ENCODE data around the gene KLHL6. TPM values are rescaled to one million over a fixed set of nuclear protein-coding genes. Genes with fewer than 3 reads are reported as not detected.

KLHL6 gene
- total RNA-seq, 1 donor from 2014 or later, result 0.11 TPM

- H3K9me3 Mint-ChIP-seq (ENCODE audit: unreplicated experiment), result peaks cover 5% of the 10 kb centered on the region
- peaks cover 5% of the 10 kb centered on the region for H3K9me3 ChIP-seq (ENCODE audit: insufficient read depth, low read depth, low read length)
These were observed 95.1 kb downstream of the KLHL6 start for GRCh38 chr3:183460081-183461055.

GRCh38 chr3:183455089-183455488 is 100.4 kb downstream of the KLHL6 start:
- H3K4me2 ChIP-seq (ENCODE audit: low read length), result peak overlapping the region; percentile 52
- Mint-ChIP-seq H3K36me3 (ENCODE audit: low read depth, unreplicated experiment) (peaks cover 5% of the 10 kb centered on the region), H3K27ac (ENCODE audit: unreplicated experiment) (no peak overlapping the region), H3K27me3 (ENCODE audit: low read depth, unreplicated experiment) (no peaks in the 10 kb centered on the region), H3K4me1 (ENCODE audit: low read depth, unreplicated experiment) (peaks cover 9% of the 10 kb centered on the region), H3K9me3 (ENCODE audit: unreplicated experiment) (no peaks in the 10 kb centered on the region), H3K4me3 (ENCODE audit: unreplicated experiment) (no peak overlapping the region)
- H3K4me3 ChIP-seq (ENCODE audit: insufficient read depth, low read depth, low read length), result no peak overlapping the region
- H2AFZ ChIP-seq (ENCODE audit: low read depth, low read length), result no peak overlapping the region
- H3K36me3 ChIP-seq (ENCODE audit: insufficient read depth, low read length), result no peaks in the 10 kb centered on the region
- H4K20me1 ChIP-seq (ENCODE audit: insufficient read depth, low read length), result no peaks in the 10 kb centered on the region
- TF ChIP-seq EZH2 (IDR thresholded peaks at IDR 0.05; ENCODE audit: insufficient read depth, low read length) (no peak), CTCF (IDR thresholded peaks at IDR 0.05; ENCODE audit: insufficient read depth, low read depth, low read length) (no peak)
- DNase-seq (ENCODE audit: low read depth), result peak; percentile 72
- no peaks in the 10 kb centered on the region for H3K79me2 ChIP-seq (ENCODE audit: insufficient read depth, low read length)
- peak; percentile 43 for FAIRE-seq
- no peak overlapping the region for H3K9ac ChIP-seq (ENCODE audit: low read length)
- peak overlapping the region; percentile 7 for H3K27ac ChIP-seq (ENCODE audit: low read depth, low read length)
- H3K4me1 ChIP-seq (ENCODE audit: insufficient read depth, low read length), result peaks cover 9% of the 10 kb centered on the region
- no peaks in the 10 kb centered on the region for H3K27me3 ChIP-seq (ENCODE audit: insufficient read depth, low read length)
- no peaks in the 10 kb centered on the region for H3K9me3 ChIP-seq (ENCODE audit: insufficient read depth, low read depth, low read length)

More at GRCh38 chr3:183460081-183461055, 95.1 kb downstream of the KLHL6 start:
- no peak overlapping the region for H3K27ac Mint-ChIP-seq (ENCODE audit: unreplicated experiment)
- Histone ChIP-seq H2AFZ (ENCODE audit: low read depth, low read length) (no peak overlapping the region), H3K27me3 (ENCODE audit: insufficient read depth, low read length) (no peaks in the 10 kb centered on the region), H3K27ac (ENCODE audit: low read depth, low read length) (no peak overlapping the region), H3K79me2 (ENCODE audit: insufficient read depth, low read length) (no peaks in the 10 kb centered on the region), H3K4me1 (ENCODE audit: insufficient read depth, low read length) (peaks cover under 1% of the 10 kb centered on the region), H3K36me3 (ENCODE audit: insufficient read depth, low read length) (no peaks in the 10 kb centered on the region), H3K4me3 (ENCODE audit: insufficient read depth, low read depth, low read length) (no peak overlapping the region), H4K20me1 (ENCODE audit: insufficient read depth, low read length) (no peaks in the 10 kb centered on the region), H3K4me2 (ENCODE audit: low read length) (no peak overlapping the region), H3K9ac (ENCODE audit: low read length) (no peak overlapping the region)
- H3K4me1 Mint-ChIP-seq (ENCODE audit: low read depth, unreplicated experiment), result peaks cover under 1% of the 10 kb centered on the region
- no peak for FAIRE-seq
- H3K36me3 Mint-ChIP-seq (ENCODE audit: low read depth, unreplicated experiment), result peaks cover under 1% of the 10 kb centered on the region
- H3K27me3 Mint-ChIP-seq (ENCODE audit: low read depth, unreplicated experiment), result no peaks in the 10 kb centered on the region
- no peak overlapping the region for H3K4me3 Mint-ChIP-seq (ENCODE audit: unreplicated experiment)
- TF ChIP-seq EZH2 (IDR thresholded peaks at IDR 0.05; ENCODE audit: insufficient read depth, low read length) (no peak), CTCF (IDR thresholded peaks at IDR 0.05; ENCODE audit: insufficient read depth, low read depth, low read length) (no peak)
- peak; percentile 50 for DNase-seq (ENCODE audit: low read depth)

GRCh38 chr3:183454064-183454463 is 101.4 kb downstream of the KLHL6 start:
- Mint-ChIP-seq H3K9me3 (ENCODE audit: unreplicated experiment) (no peaks in the 10 kb centered on the region), H3K36me3 (ENCODE audit: low read depth, unreplicated experiment) (peaks cover 5% of the 10 kb centered on the region), H3K4me1 (ENCODE audit: low read depth, unreplicated experiment) (peaks cover 11% of the 10 kb centered on the region), H3K4me3 (ENCODE audit: unreplicated experiment) (no peak overlapping the region), H3K27me3 (ENCODE audit: low read depth, unreplicated experiment) (no peaks in the 10 kb centered on the region), H3K27ac (ENCODE audit: unreplicated experiment) (no peak overlapping the region)
- no peak overlapping the region for H2AFZ ChIP-seq (ENCODE audit: low read depth, low read length)
- no peak for DNase-seq (ENCODE audit: low read depth)
- no peak overlapping the region for H3K4me2 ChIP-seq (ENCODE audit: low read length)
- H3K36me3 ChIP-seq (ENCODE audit: insufficient read depth, low read length), result no peaks in the 10 kb centered on the region
- peaks cover 12% of the 10 kb centered on the region for H3K4me1 ChIP-seq (ENCODE audit: insufficient read depth, low read length)
- no peak overlapping the region for H3K27ac ChIP-seq (ENCODE audit: low read depth, low read length)
- no peaks in the 10 kb centered on the region for H4K20me1 ChIP-seq (ENCODE audit: insufficient read depth, low read length)
- no peak for TF ChIP-seq CTCF (IDR thresholded peaks at IDR 0.05; ENCODE audit: insufficient read depth, low read depth, low read length)
- no peak for TF ChIP-seq EZH2 (IDR thresholded peaks at IDR 0.05; ENCODE audit: insufficient read depth, low read length)
- no peaks in the 10 kb centered on the region for H3K27me3 ChIP-seq (ENCODE audit: insufficient read depth, low read length)
- H3K4me3 ChIP-seq (ENCODE audit: insufficient read depth, low read depth, low read length), result no peak overlapping the region
- no peak for FAIRE-seq
- no peaks in the 10 kb centered on the region for H3K79me2 ChIP-seq (ENCODE audit: insufficient read depth, low read length)
- no peak overlapping the region for H3K9ac ChIP-seq (ENCODE audit: low read length)
- no peaks in the 10 kb centered on the region for H3K9me3 ChIP-seq (ENCODE audit: insufficient read depth, low read depth, low read length)

Data from astrocyte (in vitro differentiated cells and primary cell).